ENCODE results near the gene PPP1R9A. TPM values are rescaled to one million over a fixed set of nuclear protein-coding genes. Genes with fewer than 3 reads are reported as not detected.

Gene PPP1R9A
- total RNA-seq (2022; extraction: Qiagen RNA extraction), result 3.1 to 4.9 TPM (median 4.0 TPM) in 5 replicates

GRCh38 chr7:94907026-94907810 lies at the start of gene PPP1R9A:
Gene PPP1R9A (plus strand): TSS chr7:94907594. CDS start chr7:94910114, 2,520 bp downstream.

GRCh38 chr7:95324431-95324830 lies 417.0 kb downstream of the PPP1R9A start, which contains the start of gene PON1:
Gene PON1 (minus strand): TSS chr7:95324532. CDS start chr7:95324475, 57 bp downstream.

Data from A549 treated with CORT108297 at 1 μM for 4 hours (cell line).